HG03469 (cell line): ENCODE results near the gene TH.

Experiments used
- ATAC-seq: cut with Tn5 transposase; IDR thresholded peaks from one replicate; pipeline ENCODE4 v1.9.1; 2021; ENCODE audit warnings: mild to moderate bottlenecking, moderate library complexity, moderate number of reproducible peaks; ENCODE audit not compliant: unreplicated experiment

The TH gene

DNA sequence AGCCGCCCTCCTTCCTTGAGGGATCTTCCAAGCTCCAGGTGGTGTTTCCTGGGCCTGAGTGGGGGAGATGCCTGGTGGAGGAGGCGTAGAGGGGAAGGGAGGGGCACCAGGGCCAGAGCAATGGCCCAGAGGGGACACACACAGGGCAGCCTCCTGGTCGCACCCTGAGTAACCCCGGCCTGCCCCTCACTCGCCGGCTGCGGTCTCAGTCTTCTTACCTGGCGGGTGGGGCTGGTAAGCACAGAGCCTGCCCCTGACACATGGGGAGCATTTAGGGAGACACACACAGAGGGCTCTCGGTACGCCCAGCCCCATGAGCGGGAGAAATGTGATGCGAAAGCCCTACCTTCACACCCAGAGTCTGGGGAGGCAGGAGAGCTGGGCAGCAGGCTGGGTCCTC is 56.3 kb downstream of the TH start:
- no peak for ATAC-seq

DNA sequence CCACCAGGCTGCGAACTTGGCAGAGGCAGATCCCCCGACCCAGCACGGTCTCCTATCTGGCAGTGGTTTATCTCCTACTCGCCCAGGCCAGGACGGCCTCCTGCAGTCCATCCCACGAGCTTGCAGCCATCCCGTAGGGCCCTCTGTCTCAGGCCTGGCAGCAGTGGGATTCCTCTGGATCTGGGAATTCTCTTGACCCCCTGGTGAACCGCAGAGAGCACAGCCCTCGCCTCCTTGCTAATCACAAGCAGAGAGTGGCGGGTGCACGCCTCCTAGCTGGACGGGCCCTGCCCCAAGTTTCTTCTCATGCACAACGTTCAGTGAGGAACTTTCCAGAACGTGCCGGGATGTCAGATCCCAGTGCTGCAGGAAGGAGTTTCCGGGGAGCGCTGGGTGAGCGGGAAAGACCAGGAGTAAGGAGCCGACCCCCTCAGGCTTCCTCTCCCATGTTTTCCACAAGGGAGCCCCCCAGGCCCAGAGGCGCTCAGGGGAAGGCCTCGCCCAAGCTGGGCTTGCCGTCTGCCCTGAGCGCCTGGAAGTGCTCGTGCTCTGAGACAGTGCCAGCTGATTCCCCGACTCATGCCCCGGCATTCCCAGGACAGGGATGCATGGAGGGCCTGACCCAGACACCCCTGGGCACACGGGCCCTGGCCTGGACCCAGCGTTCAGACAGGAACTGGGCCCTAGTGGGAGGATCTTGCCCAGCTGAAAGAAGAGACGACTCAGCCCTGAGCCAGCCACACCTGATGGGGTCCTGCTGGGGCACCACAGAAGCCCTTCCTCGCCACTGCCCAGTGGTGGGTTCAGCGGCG is 57.0 kb downstream of the TH start:
- no peak for ATAC-seq
